NCI-H345 treated with DMSO at 0.1 percent for 48 hours (cell line): ENCODE measurements around the gene WDR3.

Experiments used
- DNase-seq: peaks from one replicate; lab custom pipeline; 2025; ENCODE audit not compliant: unreplicated experiment; lab: John Stamatoyannopoulos, UW

The WDR3 gene

DNA sequence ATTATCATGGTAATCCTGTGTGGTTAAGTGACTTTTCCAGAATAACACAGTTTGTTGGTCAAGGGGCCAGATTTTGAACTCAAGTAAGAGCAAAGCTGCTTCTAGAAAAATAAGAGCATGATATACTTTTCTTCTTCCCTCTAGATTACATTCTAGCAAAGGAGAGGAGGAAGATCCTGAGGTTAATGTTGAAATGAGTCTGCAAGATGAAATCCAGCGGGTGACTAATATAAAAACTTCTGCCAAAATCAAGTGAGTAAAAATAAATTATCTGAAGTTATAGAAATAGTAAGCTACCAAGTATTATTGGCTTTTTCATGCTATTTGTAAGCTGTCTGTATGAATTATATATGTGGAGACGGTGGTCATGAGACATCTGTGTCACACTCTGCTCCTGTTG is 12.8 kb downstream of the WDR3 start:
- DNase-seq = no peak

DNA sequence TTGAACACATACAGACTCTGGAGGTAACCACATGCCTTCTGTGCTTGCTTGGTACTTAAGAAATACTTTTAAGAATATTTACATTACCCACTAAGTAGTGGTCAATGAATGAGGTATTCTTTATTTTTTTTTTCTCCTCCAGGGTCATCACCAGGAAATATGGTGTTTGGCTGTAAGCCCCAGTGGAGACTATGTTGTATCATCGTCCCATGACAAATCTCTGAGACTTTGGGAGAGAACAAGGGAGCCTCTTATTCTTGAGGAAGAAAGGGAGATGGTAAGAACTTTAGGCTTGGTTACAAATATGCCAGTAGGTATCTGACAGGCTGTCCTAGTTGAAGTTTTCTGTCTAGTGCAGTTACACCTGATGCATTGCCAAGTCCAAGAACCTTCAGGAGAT is 22.8 kb downstream of the WDR3 start:
- DNase-seq = no peak

DNA sequence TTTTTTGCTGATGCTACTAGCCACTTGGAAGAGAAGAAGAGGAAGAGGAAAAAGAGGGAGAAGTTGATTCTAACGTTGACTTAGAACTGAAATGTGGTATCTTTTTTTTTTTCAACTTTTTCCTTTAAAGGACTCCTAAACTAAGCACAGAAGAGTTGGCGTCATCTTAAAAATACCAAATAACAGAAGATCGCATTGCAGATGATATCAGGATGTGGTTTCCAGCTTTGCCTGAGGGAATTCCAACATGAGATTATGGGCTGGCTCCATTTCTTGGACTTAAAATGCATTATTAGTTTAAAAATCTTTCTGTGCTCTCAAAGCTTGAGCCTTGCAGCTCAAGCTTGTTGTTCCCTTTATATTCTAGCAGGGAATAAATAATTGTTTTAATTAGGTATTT is 29.8 kb downstream of the WDR3 start:
- no peak for DNase-seq

DNA sequence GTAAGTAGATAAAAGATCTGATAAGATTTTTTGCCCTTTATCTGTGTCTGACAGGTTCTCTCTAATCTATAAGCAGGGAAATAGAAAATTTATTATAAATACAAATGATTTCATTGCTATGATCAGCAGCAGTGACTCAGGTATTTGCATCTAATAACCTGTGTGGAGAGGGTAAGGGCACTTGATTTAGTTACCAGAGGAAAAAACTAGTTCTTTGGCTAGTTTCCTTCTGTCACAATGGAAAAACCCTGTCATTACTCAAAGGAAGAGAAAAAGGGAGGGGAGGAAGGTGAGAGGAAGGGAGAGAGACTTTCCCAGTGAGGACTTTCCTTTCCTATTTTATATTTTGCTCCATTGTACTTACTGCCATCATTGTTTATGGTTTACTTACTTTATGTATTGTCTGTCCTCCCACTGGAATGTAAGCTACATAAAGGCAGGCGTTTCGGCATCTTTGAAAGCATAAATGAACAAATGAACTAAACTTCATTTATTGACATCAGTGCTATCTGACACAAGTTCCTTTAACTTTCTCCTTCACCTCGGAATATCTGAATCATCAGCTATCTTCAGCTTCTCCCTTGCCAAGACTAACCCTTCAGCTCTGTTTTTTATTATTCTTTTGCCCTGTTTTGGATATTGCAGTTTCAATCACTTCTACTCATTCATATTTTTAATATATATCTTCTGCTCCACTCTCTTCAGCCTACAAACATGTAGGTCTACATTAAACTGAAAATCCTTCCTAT is 34.9 kb downstream of the WDR3 start:
- no peak for DNase-seq

DNA sequence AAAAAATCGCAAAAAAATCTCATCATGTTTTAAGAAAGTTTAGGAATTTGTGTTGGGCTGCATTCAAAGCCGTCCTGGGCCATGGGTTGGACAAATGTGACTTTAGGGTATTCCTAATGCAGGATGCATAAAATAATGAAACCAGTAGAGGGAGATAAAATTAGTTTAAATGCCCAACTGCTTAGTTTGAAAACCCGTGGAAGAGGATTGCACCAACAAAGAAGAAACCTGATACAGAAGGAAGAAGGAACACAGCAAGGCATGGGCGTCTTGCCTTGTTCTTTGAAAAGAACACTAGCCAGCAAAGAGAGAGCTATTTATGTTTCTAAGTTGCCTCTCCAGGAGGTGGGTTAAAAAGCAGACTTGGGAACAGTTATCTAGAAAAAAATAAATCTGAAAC is 37.9 kb downstream of the WDR3 start:
- DNase-seq = no peak

DNA sequence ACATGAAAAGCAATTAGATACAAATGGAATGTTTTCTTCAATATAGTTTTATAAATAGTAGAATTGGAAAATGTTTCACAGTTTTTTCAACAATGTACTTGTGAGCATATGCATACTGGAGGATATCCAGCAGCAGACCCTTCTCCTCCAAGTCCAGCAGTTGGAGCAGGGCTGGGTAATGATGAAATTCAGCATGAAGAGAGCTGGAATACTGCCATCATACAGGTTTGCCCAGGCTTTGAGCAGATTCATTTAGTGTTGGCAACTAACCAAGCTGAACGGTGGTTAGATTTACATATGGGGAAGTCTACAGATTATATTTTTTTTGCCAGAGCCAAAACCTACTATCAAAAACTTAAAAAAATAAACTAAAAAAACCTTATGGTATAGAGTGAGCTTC is 38.3 kb downstream of the WDR3 start:
- DNase-seq = peak; percentile 46

DNA sequence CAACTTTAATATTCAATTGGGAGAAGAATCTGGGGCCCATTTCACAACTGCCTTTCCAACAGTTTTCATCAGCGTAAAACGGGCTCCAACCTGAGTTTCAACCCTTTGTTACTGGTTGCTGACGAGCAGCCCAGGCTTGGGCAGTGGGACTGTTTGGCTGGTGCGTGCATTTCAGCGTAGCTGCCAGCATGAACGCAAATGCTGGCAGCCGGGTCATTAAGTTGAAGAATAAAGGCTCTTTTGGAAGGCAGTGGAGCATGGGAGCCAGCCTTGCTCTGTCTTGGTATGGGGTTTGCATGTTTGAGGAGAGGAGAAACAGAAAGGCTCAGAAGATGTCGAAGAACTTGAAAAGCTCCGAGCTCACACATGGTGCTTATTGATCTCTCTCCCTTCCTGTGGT is 40.7 kb downstream of the WDR3 start:
- DNase-seq = peak; percentile 15

DNA sequence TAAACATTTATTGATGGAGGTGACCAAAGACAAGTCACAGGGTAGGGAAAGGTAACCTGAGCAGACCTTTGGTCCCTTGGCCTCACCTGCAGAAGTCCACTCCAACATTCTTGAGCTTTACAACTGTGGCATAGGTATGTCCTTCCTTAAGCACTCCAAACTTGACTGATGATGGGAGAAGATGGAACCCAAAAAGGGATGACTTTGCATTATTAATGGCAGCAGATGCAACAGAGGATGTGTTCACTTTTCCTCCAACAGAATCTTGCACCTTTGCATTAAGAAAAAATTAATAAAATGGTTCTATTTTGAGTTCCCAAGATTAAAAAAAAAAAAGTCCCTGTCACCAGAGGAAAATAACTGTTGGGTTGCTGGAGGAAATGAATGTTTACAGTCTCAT is 42.2 kb downstream of the WDR3 start:
- DNase-seq = no peak

DNA sequence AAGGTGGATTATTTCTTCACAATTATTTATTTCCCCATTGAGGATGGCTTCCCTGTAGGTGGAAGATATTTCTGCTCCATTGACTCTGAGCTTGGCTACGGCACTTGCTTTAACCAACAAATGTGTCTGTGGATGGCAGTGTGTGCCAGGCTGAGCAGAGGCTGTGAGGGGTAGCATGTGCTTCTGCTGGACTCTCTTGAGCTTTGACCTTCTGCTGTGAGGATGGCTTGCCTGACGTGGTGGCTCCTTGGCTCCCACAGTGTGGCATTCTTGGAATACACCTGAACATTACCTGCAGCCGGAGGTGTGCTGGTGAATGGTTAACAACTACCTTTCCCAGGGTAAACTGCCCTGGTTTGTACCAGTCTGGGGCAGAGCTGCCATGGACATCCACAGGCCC is 46.8 kb downstream of the WDR3 start:
- DNase-seq = no peak

DNA sequence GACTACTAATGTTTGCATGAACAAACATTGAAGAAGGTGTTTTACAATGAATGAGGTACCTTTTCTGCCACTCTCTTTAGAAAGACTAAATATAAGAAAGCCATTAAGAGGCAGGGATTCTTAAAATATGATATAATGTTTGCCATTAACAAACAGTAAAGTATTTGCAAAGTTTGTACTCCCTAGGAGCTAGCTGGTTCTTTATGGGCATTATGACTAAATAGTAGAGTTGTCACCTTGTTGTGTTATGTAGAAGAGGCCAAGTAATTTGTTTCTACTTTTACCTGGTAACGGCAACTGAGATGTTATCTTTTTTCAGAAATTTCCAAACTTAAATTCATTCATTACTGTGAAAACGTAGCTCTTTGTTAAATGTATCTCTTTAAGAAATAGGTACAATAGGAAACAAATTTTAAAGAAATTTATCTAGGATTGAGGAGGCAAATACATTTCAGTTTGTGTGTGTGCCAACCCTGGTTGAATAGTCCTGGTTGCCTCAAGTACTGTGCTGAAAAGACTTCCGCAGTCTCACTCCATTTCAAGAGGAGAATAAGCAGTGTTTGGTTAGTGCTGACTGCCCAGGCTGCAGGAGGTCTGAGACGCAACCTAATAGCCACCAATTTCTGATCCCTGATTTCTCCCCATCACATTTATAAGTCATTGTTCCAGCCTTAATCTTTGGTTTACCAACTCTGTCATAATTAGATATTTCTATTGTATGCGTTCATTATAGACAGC is 52.1 kb downstream of the WDR3 start:
- DNase-seq = no peak

DNA sequence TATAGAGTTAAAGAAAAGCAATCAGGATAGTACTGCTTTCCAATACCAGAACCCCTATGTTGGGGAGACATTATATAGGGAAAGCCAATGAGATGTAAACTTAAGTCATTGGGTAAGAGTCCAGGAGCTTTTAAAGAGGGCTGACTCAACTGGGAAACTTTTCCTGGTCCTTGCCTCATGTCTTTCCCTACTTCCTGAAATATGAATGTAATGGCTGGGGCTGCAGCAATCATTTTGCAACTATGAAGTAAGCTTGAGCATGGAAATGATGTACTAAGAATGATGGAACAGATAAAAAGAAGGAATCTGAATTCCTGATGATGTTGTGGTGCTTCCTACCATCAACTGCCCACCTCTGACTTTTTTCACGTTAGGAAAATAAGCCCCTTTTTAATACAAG is 55.7 kb downstream of the WDR3 start:
- no peak for DNase-seq

DNA sequence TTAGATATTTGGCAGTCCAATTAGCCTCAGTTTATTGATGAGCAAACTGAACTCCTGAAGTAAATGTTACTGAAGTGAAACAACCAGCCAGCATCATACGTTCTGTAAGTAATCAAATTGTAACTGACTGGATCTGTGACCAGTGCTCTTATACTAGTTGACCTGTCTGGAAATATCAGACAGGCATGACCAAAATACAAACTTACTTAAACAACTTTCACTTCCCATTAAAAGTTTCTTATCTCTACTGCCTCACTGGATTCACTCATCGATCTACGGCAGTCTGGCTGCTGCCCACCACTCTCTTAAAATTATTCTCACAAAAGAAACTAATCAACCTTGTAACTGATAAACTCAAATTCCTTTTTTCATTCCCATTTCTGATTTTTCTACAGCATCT is 56.4 kb downstream of the WDR3 start:
- no peak for DNase-seq

DNA sequence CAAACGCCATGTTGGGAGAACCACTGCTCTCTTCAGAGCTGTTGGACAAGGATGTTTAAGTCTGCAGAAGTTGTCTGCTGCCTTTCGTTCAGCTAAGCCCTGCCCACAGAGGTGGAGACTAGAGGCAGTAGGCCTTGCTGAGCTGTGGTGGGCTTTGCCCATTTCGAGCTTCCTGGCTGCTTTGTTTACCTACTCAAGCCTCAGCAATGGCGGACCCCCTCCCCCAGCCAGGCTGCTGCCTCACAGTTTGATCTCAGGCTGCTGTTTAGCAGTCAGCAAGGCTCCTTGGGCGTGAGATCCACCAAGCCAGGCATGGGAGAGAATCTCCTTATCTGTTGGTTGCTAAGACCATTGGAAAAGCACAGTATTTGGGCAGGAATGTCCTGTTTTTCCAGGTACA is 74.8 kb downstream of the WDR3 start:
- no peak for DNase-seq

DNA sequence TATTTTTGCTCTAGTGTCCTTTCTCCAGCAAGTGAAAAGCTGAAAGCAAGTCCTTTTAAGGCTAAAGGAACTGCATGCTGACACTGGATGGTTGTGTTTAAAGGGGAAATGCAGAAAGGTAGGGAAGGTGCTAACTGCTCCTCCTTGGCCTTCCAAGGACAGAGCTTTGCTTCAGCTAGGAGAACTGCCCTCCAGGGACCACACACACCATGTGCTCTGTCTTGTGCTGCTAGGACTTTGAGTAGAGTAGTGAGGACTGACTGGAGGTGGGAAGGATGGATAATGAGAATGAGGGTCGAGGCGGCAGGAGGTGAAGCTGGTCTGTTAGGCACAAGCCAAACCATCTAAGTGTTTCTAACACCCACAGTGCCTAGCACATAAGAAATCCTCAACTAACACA is 77.9 kb downstream of the WDR3 start:
- no peak for DNase-seq

DNA sequence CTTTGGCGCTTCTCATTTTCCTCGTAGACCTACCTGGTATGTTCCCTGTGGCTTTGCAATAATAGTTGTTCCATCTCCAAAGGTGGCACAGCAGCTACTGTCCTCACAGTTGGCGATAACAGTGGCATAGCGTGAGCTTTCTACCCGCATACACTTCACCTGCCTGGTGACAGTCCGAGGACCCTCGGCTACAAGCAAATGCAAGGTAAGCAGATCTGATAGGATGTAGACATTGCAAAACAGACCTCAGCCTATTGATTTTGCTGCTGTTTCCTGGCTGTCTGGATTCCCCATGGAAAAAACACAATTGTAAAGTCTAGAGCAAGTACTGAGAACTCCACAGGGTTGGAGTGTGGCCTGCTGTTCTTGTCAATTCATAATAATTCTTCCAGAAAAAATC is 78.5 kb downstream of the WDR3 start:
- DNase-seq = no peak

DNA sequence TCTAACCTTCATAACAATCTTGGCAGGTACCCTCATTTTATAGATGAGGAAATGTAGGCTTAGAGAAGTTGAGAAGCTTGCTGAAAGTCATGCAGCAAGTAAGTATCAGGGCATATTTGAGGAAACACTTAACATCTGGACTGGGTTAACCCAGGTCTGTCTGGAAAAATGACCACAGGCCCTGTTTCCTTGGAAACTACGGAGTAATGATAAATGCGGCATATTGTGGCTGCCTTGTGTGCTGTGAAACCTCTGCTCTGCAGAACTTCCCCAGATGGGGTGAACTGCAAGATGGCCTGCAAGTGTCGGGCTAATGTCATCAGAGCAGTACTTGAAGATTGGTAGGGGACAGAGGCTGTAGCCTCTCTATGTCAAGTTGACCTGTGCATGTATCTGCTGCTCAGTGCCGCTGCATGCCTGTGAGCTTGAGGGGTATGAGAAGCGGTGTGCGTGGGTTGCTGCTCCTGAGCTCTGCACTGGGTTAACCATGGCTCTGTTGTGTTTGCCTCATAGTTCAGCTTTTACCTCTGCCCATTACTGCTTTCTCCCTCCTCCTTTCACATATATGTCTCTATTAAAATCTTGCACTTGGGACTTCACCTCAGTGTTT is 83.1 kb downstream of the WDR3 start:
- DNase-seq = no peak

DNA sequence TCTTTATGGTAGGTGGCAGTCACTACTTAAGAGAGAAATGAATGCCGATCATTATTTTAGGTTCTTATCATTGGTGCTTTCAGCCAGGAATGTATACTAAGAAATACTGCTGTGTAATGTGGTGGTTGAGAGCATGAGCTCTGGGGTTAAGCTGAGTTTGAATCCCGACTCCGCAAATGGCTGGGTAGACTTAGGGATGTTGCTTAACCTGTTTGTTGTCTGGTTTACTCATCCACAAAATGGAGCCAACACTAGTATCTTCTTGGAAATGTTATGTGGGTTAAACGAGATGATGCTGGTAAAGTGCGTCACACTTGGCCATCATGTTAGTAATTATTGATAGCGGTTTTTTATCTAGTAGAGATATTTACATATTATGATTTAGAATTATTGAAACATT is 83.8 kb downstream of the WDR3 start:
- no peak for DNase-seq

DNA sequence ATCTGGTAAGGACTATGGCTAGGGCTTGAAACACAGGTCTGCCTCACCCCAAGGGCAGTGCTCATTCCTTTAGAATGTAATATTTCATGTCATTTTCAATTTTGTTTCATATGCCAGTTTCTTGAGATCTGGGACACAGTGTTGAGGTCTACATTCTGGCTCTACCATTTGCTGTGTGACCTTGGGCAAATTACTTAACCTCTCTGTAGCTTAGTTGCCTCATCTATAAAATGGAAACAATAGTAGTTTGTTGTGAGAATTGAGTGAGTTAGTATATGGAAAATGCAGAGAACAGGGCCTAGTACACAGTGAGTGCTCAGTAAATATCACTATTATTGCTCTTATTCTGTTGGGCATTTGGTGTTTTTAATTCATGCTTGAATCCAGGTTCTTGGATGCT is 84.4 kb downstream of the WDR3 start:
- no peak for DNase-seq
